ENCODE data around the gene VDAC1. TPM values are rescaled to one million over a fixed set of nuclear protein-coding genes. Genes with fewer than 3 reads are reported as not detected.
"Not testable (repeated sequence)": the region's sequence is repeated elsewhere in the genome, so short reads cannot be mapped to it uniquely, and the experiment has no call there.

The VDAC1 gene
- total and polyA plus RNA-seq, 2 donors, result 101 to 166 TPM

DNA sequence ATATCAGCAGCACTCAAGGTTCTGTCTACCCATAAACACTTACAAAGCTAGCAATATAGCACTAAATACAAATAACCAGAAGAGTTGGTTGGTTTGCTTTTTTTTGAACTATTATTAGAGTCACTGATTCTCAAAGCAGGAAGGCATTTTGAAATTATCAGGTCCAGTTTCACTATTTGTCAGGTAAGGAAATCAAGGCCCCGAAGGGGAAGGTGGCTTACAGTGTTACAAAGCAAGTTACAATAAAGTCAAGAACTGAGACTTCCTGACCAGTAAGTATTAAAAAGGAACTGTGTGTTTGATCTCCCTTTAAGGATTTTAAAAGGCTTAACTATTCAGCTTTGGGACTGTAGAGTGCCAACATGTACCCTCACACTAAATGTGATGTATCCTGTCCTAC, 47.2 kb downstream of the VDAC1 start:
- DNase-seq (ENCODE audit: low read depth in 6 of 9, low spot score in 9 of 9), result no peak
- Histone ChIP-seq H3K27me3 (ENCODE audit: control insufficient read depth in 2 of 2, insufficient read depth in 1 of 2, low read length in 1 of 2) (no peaks in the 10 kb centered on the region), H3K4me3 (ENCODE audit: low read length in 2 of 2) (no peak overlapping the region), H3K27ac (ENCODE audit: low read depth in 1 of 2, low read length in 1 of 2) (no peak overlapping the region), H3K36me3 (ENCODE audit: control insufficient read depth in 2 of 2, insufficient read depth in 2 of 2, low read length in 1 of 2) (peaks cover 15 to 30% of the 10 kb centered on the region in 2 donors), H3K4me1 (ENCODE audit: control insufficient read depth in 2 of 2, insufficient read depth in 2 of 2, low read length in 2 of 2) (no peaks in the 10 kb centered on the region), H3K9me3 (ENCODE audit: control insufficient read depth in 2 of 2, insufficient read depth in 1 of 2, low read length in 1 of 2) (no peaks in the 10 kb centered on the region)
- 70% methylated on average over 1 of the region's 1 CpG for WGBS

DNA sequence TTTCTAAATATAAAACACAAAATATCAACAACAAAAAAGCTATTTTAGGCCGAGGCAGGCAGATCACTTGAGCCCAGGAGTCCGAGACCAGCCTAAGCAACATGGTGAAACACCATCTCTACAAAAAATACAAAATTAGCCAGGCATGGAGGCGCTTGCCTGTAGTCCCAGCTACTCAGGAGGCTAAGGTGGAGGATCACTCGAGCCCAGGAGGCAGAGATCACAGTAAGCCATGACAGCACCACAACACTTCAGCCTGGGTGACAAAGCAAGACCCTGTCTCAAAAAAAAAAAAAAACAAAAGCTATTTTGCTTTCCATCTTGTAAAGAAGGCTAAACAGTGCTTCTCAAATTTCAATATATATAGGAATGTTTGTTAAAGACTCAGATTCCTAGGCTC, 47.7 kb downstream of the VDAC1 start:
- DNase-seq (ENCODE audit: low read depth in 6 of 9, low spot score in 9 of 9), result no peak
- Histone ChIP-seq H3K9me3 (ENCODE audit: control insufficient read depth in 2 of 2, insufficient read depth in 1 of 2, low read length in 1 of 2) (no peaks in the 10 kb centered on the region), H3K27ac (ENCODE audit: low read depth in 1 of 2, low read length in 1 of 2) (no peak overlapping the region), H3K4me3 (ENCODE audit: low read length in 2 of 2) (no peak overlapping the region), H3K36me3 (ENCODE audit: control insufficient read depth in 2 of 2, insufficient read depth in 2 of 2, low read length in 1 of 2) (peaks cover 15 to 30% of the 10 kb centered on the region in 2 donors), H3K27me3 (ENCODE audit: control insufficient read depth in 2 of 2, insufficient read depth in 1 of 2, low read length in 1 of 2) (no peaks in the 10 kb centered on the region), H3K4me1 (ENCODE audit: control insufficient read depth in 2 of 2, insufficient read depth in 2 of 2, low read length in 2 of 2) (no peaks in the 10 kb centered on the region)
- WGBS, result 96% methylated on average over 4 of the region's 4 CpGs

DNA sequence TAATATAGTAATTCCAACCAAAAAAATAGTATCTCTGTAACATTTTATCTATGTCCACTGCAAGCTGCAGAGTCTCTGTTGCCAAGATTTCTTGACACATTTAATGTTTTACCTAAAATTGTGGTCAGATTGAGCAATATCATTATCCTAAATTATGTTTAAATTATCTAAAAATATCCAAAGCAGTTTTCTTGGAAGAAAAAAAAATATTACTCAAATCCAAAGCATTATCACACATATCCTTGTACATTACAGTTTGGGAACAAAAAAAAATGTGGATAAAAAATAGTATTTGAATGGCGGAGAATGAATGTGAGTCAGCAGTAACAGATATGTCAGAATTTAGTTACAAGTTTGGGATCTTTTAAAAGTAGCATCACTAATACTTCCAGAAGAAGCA, 48.6 kb downstream of the VDAC1 start:
- H3K27ac ChIP-seq (ENCODE audit: low read depth in 1 of 2, low read length in 1 of 2); H3K4me1 ChIP-seq (ENCODE audit: control insufficient read depth in 2 of 2, insufficient read depth in 2 of 2, low read length in 2 of 2); H3K4me3 ChIP-seq (ENCODE audit: low read length in 2 of 2); H3K27me3 ChIP-seq (ENCODE audit: control insufficient read depth in 2 of 2, insufficient read depth in 1 of 2, low read length in 1 of 2); H3K9me3 ChIP-seq (ENCODE audit: control insufficient read depth in 2 of 2, insufficient read depth in 1 of 2, low read length in 1 of 2); DNase-seq (ENCODE audit: low read depth in 6 of 9, low spot score in 9 of 9): not testable (repeated sequence)
- WGBS, result 99% methylated on average over 1 of the region's 1 CpG
- peaks cover 15 to 30% of the 10 kb centered on the region in 2 donors for H3K36me3 ChIP-seq (ENCODE audit: control insufficient read depth in 2 of 2, insufficient read depth in 2 of 2, low read length in 1 of 2)

DNA sequence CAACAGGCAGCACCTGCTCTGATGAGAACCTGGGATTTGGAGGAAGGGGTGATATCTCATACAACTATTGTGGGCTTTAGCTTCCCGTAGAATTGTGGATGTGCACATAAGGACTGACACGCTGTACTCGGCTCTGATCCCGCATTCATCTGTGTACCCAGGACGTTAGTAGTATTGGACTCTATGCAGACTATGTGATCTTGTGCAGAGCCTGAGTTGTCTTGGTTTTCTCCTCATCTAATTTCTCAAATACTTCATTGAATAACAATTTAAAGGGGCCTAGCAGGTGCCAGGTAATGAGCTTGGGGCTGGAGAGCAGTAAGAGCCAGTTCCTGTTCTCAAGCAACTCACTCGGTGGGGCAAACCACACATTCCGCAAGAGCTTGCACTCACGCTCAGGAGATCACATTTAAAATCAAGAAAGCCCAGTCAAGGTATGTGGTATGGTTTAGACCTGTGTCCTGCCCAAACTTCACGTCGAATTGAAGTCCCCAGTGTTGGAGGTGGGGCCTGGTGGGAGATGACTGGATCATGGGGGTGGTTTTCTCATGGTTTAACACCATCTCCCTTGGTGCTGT, 51.1 kb downstream of the VDAC1 start:
- WGBS, result 91% methylated on average over 10 of the region's 10 CpGs
- no peaks in the 10 kb centered on the region for H3K9me3 ChIP-seq (ENCODE audit: control insufficient read depth in 2 of 2, insufficient read depth in 1 of 2, low read length in 1 of 2)
- no peak for DNase-seq (ENCODE audit: low read depth in 6 of 9, low spot score in 9 of 9)
- peaks cover 12 to 27% of the 10 kb centered on the region in 2 donors for H3K36me3 ChIP-seq (ENCODE audit: control insufficient read depth in 2 of 2, insufficient read depth in 2 of 2, low read length in 1 of 2)
- no peak overlapping the region for H3K27ac ChIP-seq (ENCODE audit: low read depth in 1 of 2, low read length in 1 of 2)
- no peak overlapping the region for H3K4me3 ChIP-seq (ENCODE audit: low read length in 2 of 2)
- H3K4me1 ChIP-seq (ENCODE audit: control insufficient read depth in 2 of 2, insufficient read depth in 2 of 2, low read length in 2 of 2), result no peaks in the 10 kb centered on the region
- H3K27me3 ChIP-seq (ENCODE audit: control insufficient read depth in 2 of 2, insufficient read depth in 1 of 2, low read length in 1 of 2), result no peaks in the 10 kb centered on the region

DNA sequence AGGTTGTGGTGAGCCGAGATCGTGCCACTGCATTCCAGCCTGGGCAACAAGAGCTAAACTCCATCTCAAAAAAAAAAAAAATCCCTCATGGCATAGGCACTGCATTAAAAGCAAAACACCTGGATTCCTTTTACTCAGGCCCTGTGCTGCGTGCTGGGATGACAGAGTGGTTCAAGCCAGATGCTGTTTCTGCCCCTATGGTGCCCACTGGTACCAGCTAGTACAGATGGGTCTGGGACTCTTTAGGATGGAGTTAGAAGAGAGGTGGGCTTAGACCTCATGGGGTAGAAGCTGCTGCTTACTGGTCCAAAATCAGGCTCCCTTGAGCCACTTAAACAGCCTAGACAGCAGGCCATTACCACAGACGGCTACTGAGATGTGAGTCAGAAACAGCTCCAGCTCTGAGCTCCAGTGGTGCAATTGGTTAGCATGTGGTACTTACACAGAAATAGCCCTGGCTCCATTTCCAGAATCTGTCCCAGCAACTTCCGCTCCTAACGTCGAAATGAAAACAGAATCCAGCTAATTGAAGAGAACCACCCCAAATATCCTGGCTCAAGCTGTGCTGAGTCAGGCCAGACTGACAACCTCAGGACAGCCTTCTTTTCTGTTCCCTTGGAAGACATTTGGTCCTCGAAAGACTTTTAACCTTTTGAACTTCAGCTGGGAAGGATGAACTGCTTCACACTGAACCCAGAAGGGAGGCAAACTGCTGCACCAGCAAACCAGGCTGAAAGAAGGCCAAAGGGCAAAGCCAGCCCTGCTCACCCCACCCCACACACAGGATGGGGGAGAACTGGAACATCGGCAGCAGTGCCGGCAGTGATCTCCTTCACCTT, 51.8 kb downstream of the VDAC1 start:
- Histone ChIP-seq H3K27me3 (ENCODE audit: control insufficient read depth in 2 of 2, insufficient read depth in 1 of 2, low read length in 1 of 2) (no peaks in the 10 kb centered on the region), H3K27ac (ENCODE audit: low read depth in 1 of 2, low read length in 1 of 2) (no peak overlapping the region), H3K36me3 (ENCODE audit: control insufficient read depth in 2 of 2, insufficient read depth in 2 of 2, low read length in 1 of 2) (peaks cover 12 to 23% of the 10 kb centered on the region in 2 donors), H3K4me3 (ENCODE audit: low read length in 2 of 2) (no peak overlapping the region), H3K4me1 (ENCODE audit: control insufficient read depth in 2 of 2, insufficient read depth in 2 of 2, low read length in 2 of 2) (no peaks in the 10 kb centered on the region), H3K9me3 (ENCODE audit: control insufficient read depth in 2 of 2, insufficient read depth in 1 of 2, low read length in 1 of 2) (no peaks in the 10 kb centered on the region)
- DNase-seq (ENCODE audit: low read depth in 6 of 9, low spot score in 9 of 9), result no peak
- WGBS, result 92% methylated on average over 10 of the region's 10 CpGs

DNA sequence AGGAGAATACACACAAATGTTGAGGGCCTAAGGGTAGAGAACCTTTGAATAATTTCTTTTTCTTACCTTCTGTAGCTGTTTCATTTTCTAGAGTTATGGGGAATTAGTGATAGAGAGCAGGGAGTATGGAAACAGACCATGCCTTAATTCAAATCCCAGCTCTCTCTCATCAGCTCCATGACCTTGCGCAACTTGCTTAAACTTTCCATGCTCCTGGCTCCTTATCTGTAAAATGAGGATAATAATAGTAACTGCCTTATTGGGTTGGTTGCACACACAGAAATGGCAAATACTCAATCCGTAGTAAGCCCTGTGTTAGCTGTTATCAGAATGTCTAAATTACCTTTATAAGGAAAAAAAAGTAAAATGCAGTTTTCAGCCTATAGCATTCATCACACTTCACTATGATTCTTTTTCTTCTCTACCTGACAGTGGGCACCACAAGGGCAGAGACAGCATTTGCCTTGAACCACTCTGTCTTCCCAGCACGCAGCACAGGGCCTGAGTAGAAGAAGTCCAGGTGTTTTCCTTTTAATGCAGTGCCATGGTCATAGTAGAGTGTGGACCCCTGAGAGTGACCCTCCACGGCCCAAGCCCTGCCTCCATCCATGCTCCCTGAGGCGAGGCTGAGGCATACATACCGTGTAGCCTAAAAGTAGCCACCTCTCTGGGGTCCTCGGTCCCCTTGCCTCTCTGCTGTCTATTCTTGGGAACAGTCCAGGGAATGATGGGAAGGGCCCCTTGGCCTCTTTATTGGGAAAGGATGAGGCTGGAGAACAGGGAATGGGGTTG, 53.8 kb downstream of the VDAC1 start:
- Histone ChIP-seq H3K4me1 (ENCODE audit: control insufficient read depth in 2 of 2, insufficient read depth in 2 of 2, low read length in 2 of 2) (no peaks in the 10 kb centered on the region), H3K27ac (ENCODE audit: low read depth in 1 of 2, low read length in 1 of 2) (no peak overlapping the region), H3K9me3 (ENCODE audit: control insufficient read depth in 2 of 2, insufficient read depth in 1 of 2, low read length in 1 of 2) (no peaks in the 10 kb centered on the region), H3K27me3 (ENCODE audit: control insufficient read depth in 2 of 2, insufficient read depth in 1 of 2, low read length in 1 of 2) (no peaks in the 10 kb centered on the region), H3K4me3 (ENCODE audit: low read length in 2 of 2) (no peak overlapping the region), H3K36me3 (ENCODE audit: control insufficient read depth in 2 of 2, insufficient read depth in 2 of 2, low read length in 1 of 2) (peaks cover 9 to 11% of the 10 kb centered on the region in 2 donors)
- WGBS, result 96% methylated on average over 7 of the region's 7 CpGs
- DNase-seq (ENCODE audit: low read depth in 6 of 9, low spot score in 9 of 9), result no peak

DNA sequence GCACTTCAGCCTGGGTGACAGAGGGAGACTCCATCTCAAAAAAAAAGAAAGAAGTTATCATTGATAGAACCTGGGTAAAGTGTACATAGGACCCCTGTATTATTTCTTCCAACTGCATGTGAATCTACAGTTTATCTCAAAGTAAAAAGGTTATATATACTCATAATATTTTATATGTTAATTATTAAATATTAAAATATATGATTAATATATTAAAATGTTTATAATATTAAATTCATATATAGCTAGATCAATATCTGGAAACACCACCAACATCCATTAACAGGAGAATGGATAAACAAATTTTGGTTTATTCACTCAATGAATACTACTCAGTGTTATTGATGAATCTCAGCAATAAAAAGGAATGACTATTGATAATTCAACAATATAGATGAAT, 56.1 kb downstream of the VDAC1 start:
- Histone ChIP-seq H3K4me1 (ENCODE audit: control insufficient read depth in 2 of 2, insufficient read depth in 2 of 2, low read length in 2 of 2) (no peaks in the 10 kb centered on the region), H3K27ac (ENCODE audit: low read depth in 1 of 2, low read length in 1 of 2) (no peak overlapping the region), H3K4me3 (ENCODE audit: low read length in 2 of 2) (no peak overlapping the region), H3K9me3 (ENCODE audit: control insufficient read depth in 2 of 2, insufficient read depth in 1 of 2, low read length in 1 of 2) (no peaks in the 10 kb centered on the region), H3K36me3 (ENCODE audit: control insufficient read depth in 2 of 2, insufficient read depth in 2 of 2, low read length in 1 of 2) (no peaks in the 10 kb centered on the region), H3K27me3 (ENCODE audit: control insufficient read depth in 2 of 2, insufficient read depth in 1 of 2, low read length in 1 of 2) (no peaks in the 10 kb centered on the region)
- DNase-seq (ENCODE audit: low read depth in 6 of 9, low spot score in 9 of 9), result no peak

DNA sequence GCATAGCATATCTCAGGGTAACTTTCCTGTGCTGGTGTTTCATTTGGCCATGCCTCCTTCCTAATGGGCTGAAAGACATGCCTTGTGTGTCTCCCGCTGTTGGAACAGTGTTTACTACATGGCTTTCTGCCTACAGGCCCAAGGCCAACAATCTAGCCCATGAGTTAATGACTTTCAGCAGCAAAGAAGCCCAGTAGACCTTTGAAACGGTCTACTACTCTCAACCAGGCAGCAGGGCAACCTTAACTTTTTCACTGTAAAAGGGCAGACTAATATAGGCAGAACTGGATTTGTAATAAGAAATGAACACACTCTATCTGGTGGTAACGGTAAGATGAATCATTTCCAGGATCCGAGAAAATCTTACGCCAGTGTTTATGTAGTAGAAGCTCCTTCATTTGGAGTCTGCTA, 57.3 kb downstream of the VDAC1 start:
- no peaks in the 10 kb centered on the region for H3K36me3 ChIP-seq (ENCODE audit: control insufficient read depth in 2 of 2, insufficient read depth in 2 of 2, low read length in 1 of 2)
- WGBS, result 92% methylated on average over 5 of the region's 5 CpGs
- H3K4me1 ChIP-seq (ENCODE audit: control insufficient read depth in 2 of 2, insufficient read depth in 2 of 2, low read length in 2 of 2), result no peaks in the 10 kb centered on the region
- DNase-seq (ENCODE audit: low read depth in 6 of 9, low spot score in 9 of 9), result no peak
- H3K27ac ChIP-seq (ENCODE audit: low read depth in 1 of 2, low read length in 1 of 2), result no peak overlapping the region
- H3K4me3 ChIP-seq (ENCODE audit: low read length in 2 of 2), result no peak overlapping the region
- H3K9me3 ChIP-seq (ENCODE audit: control insufficient read depth in 2 of 2, insufficient read depth in 1 of 2, low read length in 1 of 2), result no peaks in the 10 kb centered on the region
- H3K27me3 ChIP-seq (ENCODE audit: control insufficient read depth in 2 of 2, insufficient read depth in 1 of 2, low read length in 1 of 2), result no peaks in the 10 kb centered on the region

DNA sequence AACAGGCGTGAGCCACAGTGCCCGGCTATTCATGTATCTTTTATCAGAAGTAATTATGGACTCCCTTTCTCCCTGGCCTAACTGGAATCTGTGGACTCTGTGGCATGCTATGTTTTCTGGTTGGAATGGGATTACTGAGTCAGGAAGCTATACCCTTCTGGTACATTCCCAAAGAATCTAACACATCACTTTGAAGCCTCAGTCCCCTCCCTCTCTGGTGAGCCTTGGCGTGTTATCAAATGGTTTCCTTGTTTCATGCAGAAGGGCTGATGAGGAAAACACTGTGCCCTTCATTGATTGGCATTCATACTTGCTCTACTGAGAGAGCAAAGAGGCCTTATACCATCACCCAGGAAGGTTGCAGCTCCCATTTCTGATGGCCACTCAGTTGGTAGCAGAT, 59.2 kb downstream of the VDAC1 start:
- Histone ChIP-seq H3K36me3 (ENCODE audit: control insufficient read depth in 2 of 2, insufficient read depth in 2 of 2, low read length in 1 of 2) (no peaks in the 10 kb centered on the region), H3K4me3 (ENCODE audit: low read length in 2 of 2) (no peak overlapping the region), H3K27ac (ENCODE audit: low read depth in 1 of 2, low read length in 1 of 2) (no peak overlapping the region), H3K9me3 (ENCODE audit: control insufficient read depth in 2 of 2, insufficient read depth in 1 of 2, low read length in 1 of 2) (no peaks in the 10 kb centered on the region), H3K4me1 (ENCODE audit: control insufficient read depth in 2 of 2, insufficient read depth in 2 of 2, low read length in 2 of 2) (no peaks in the 10 kb centered on the region), H3K27me3 (ENCODE audit: control insufficient read depth in 2 of 2, insufficient read depth in 1 of 2, low read length in 1 of 2) (no peaks in the 10 kb centered on the region)
- no peak for DNase-seq (ENCODE audit: low read depth in 6 of 9, low spot score in 9 of 9)
- WGBS, result 96% methylated on average over 3 of the region's 3 CpGs
